SK-N-SH (cell line): ENCODE results near the gene CCNG2. TPM values are rescaled to one million over a fixed set of nuclear protein-coding genes. Genes with fewer than 3 reads are reported as not detected.
"Not testable (repeated sequence)": the region's sequence is repeated elsewhere in the genome, so short reads cannot be mapped to it uniquely, and the experiment has no call there.

Source experiments
- CTCF ChIA-PET: fragments of 300-600, 350-600 bp; formaldehyde crosslinking; extraction: SDS; loops from one replicate; lab custom pipeline; 2021; lab: Yijun Ruan, JAX
- POLR2A ChIA-PET: fragments of 350-600 bp; sonication (Branson Sonifier 250); formaldehyde crosslinking; extraction: SDS; loops from one replicate; lab custom pipeline; 2020; ENCODE audit warnings: antibody characterized with exemption, inconsistent platforms; lab: Yijun Ruan, JAX
- DNase-seq: peaks from one replicate; pipeline ENCODE4 v3.0.0; 2012
- H2AFZ ChIP-seq: fragments of 200-600 bp; sonication (generic); 2 replicates; pipeline ENCODE4 v1.8.1; 2016; ENCODE audit warnings: antibody characterized with exemption, mild to moderate bottlenecking, low read depth
- H3F3A ChIP-seq: fragments of 200-600 bp; sonication (generic); replicated peaks from 2 replicates; pipeline ENCODE3; 2016; ENCODE audit warnings: antibody characterized with exemption, mild to moderate bottlenecking; ENCODE audit not compliant: insufficient read depth
- H3K27ac ChIP-seq, 2 experiments: fragments of 200-500 bp in 1 of 2; fragments of 200-600 bp in 1 of 2; sonication (Bioruptor generic) in 1 of 2; sonication (generic), shearing (Covaris generic) in 1 of 2; 2 replicates each; pipeline versions ENCODE4 v1.5.1 to v1.6.1; 2014 to 2016; ENCODE audit warnings: low read depth in 2 of 2, inconsistent platforms in 1 of 2, low read length in 1 of 2, mild to moderate bottlenecking in 1 of 2, mixed read lengths in 1 of 2
- H3K27me3 ChIP-seq: fragments of 200-600 bp; sonication (generic), shearing (Covaris generic); 2 replicates; pipeline ENCODE4 v1.6.1; 2016; ENCODE audit warnings: mixed run types; ENCODE audit not compliant: insufficient read depth
- H3K36me3 ChIP-seq, 2 experiments: fragments of 200-500 bp in 1 of 2; fragments of 200-600 bp in 1 of 2; sonication (Bioruptor generic) in 1 of 2; sonication (generic) in 1 of 2; replicated peaks in 1 of 2; 2 replicates each; pipeline versions ENCODE3 to v1.5.1; 2014 to 2016; ENCODE audit warnings: low read length in 1 of 2, mild to moderate bottlenecking in 1 of 2; ENCODE audit not compliant: insufficient read depth in 2 of 2, control insufficient read depth in 1 of 2
- H3K4me1 ChIP-seq, 2 experiments: fragments of 200-500 bp in 1 of 2; fragments of 200-600 bp in 1 of 2; sonication (Bioruptor generic) in 1 of 2; sonication (generic), shearing (Covaris generic) in 1 of 2; 2 replicates each; pipeline versions ENCODE4 v1.5.1 to v1.6.1; 2014 to 2016; ENCODE audit warnings: low read depth in 1 of 2, low read length in 1 of 2, mixed run types in 1 of 2; ENCODE audit not compliant: insufficient read depth in 2 of 2, control insufficient read depth in 1 of 2
- H3K4me2 ChIP-seq: fragments of 200-600 bp; sonication (generic), shearing (Covaris generic); 2 replicates; pipeline ENCODE4 v1.6.1; 2017; ENCODE audit warnings: mixed run types
- H3K4me3 ChIP-seq, 2 experiments: fragments of 200-500 bp in 1 of 2; fragments of 200-600 bp in 1 of 2; sonication (Bioruptor generic) in 1 of 2; sonication (generic), shearing (Covaris generic) in 1 of 2; 2 replicates each; pipeline versions ENCODE4 v1.5.1 to v1.8.1; 2014 to 2016; ENCODE audit warnings: low read depth in 2 of 2, inconsistent platforms in 1 of 2, low read length in 1 of 2, mild to moderate bottlenecking in 1 of 2, mixed read lengths in 1 of 2, moderate library complexity in 1 of 2
- H3K79me2 ChIP-seq: fragments of 200-600 bp; sonication (generic); 2 replicates; pipeline ENCODE4 v1.8.1; 2017; ENCODE audit warnings: mild to moderate bottlenecking; ENCODE audit not compliant: insufficient read depth
- H3K9ac ChIP-seq: fragments of 200-600 bp; sonication (generic); 2 replicates; pipeline ENCODE4 v1.6.1; 2017; ENCODE audit warnings: mixed run types
- H3K9me2 ChIP-seq: fragments of 200-600 bp; sonication (generic); 2 replicates; pipeline ENCODE4 v1.6.1; 2017; ENCODE audit warnings: mixed run types
- H3K9me3 ChIP-seq: fragments of 200-600 bp; sonication (generic); 2 replicates; pipeline ENCODE4 v1.6.1; 2017; ENCODE audit warnings: mixed run types, mild to moderate bottlenecking, moderate library complexity
- H4K20me1 ChIP-seq: fragments of 200-600 bp; sonication (generic); 2 replicates; pipeline ENCODE4 v1.6.1; 2017; ENCODE audit warnings: mild to moderate bottlenecking, mixed run types; ENCODE audit not compliant: insufficient read depth
- EP300 ChIP-seq, 2 experiments: IDR thresholded peaks; 2 replicates each; pipeline versions ENCODE4 v1.4.0 to v1.6.1; 2012; ENCODE audit warnings: borderline replicate concordance in 1 of 2, low read depth in 1 of 2, low read length in 1 of 2
- FOXM1 ChIP-seq: IDR thresholded peaks from 2 replicates; pipeline ENCODE4 v1.4.0; 2012; ENCODE audit warnings: low read depth, mild to moderate bottlenecking
- GABPA ChIP-seq: IDR thresholded peaks from 2 replicates; pipeline ENCODE4 v1.4.0; 2012; ENCODE audit warnings: low read depth, mild to moderate bottlenecking
- IRF3 ChIP-seq: fragments of 150-350 bp; IDR thresholded peaks from 2 replicates; pipeline ENCODE4 v1.6.1; 2016; ENCODE audit warnings: mild to moderate bottlenecking, low read depth, low read length
- JUND ChIP-seq: IDR thresholded peaks from 2 replicates; pipeline ENCODE4 v1.4.0; 2012
- MXI1 ChIP-seq: IDR thresholded peaks from 2 replicates; pipeline ENCODE4 v1.6.1; 2012; ENCODE audit warnings: mild to moderate bottlenecking, low read depth, low read length, improper control_type of control experiment
- NFIC ChIP-seq: IDR thresholded peaks from 2 replicates; pipeline ENCODE4 v1.4.0; 2012; ENCODE audit warnings: borderline replicate concordance
- NRF1 ChIP-seq: IDR thresholded peaks from 2 replicates; pipeline ENCODE4 v1.6.1; 2012; ENCODE audit warnings: low read depth, mild to moderate bottlenecking, low read length
- RCOR1 ChIP-seq: fragments of 150-350 bp; IDR thresholded peaks from 2 replicates; pipeline ENCODE4 v1.6.1; 2017; ENCODE audit warnings: antibody characterized with exemption, low read length
- RXRA ChIP-seq: IDR thresholded peaks from 2 replicates; pipeline ENCODE4 v1.4.0; 2012; ENCODE audit warnings: low read depth, mild to moderate bottlenecking, borderline replicate concordance
- SIN3A ChIP-seq: IDR thresholded peaks from 2 replicates; pipeline ENCODE4 v1.6.1; 2012; ENCODE audit warnings: low read depth, mild to moderate bottlenecking, low read length, moderate library complexity, borderline replicate concordance
- SMC3 ChIP-seq: IDR thresholded peaks from 2 replicates; pipeline ENCODE4 v1.6.1; 2012; ENCODE audit warnings: low read depth, low read length, improper control_type of control experiment
- USF1 ChIP-seq: IDR thresholded peaks from 2 replicates; pipeline ENCODE4 v1.4.0; 2012; ENCODE audit warnings: low read depth, borderline replicate concordance
- USF2 ChIP-seq: fragments of 150-350 bp; IDR thresholded peaks from 2 replicates; pipeline ENCODE4 v1.6.1; 2017; ENCODE audit warnings: antibody characterized with exemption, low read length, low read depth, borderline replicate concordance
- YY1 ChIP-seq: IDR thresholded peaks from 2 replicates; pipeline ENCODE4 v1.4.0; 2012; ENCODE audit warnings: low read depth, mild to moderate bottlenecking
- ZBTB33 ChIP-seq: IDR thresholded peaks from 2 replicates; pipeline ENCODE4 v1.4.0; 2012; ENCODE audit warnings: low read depth, borderline replicate concordance
- WGBS: methylation state at CpG from one replicate; pipeline ENCODE4 v1.1.6; 2017; ENCODE audit warnings: low lambda C conversion rate; 5-methylcytosine and 5-hydroxymethylcytosine counted together
- polyA plus RNA-seq, 3 experiments: library from polyadenylated mRNA; depleted of rRNA; stranded (reverse); fragments of >200 nt; gene quantifications; 2 replicates each; pipeline ENCODE4 v1.2.3, GENCODE V29; 2012

CCNG2 gene
- polyA plus RNA-seq, 1 of the 3 experiments (the other 2 are of a cell fraction), result 8.9 TPM

- H4K20me1 ChIP-seq, result no peaks in the 10 kb centered on the region
- H3F3A ChIP-seq, result no peaks in the 10 kb centered on the region
- no peak for TF ChIP-seq JUND
- no peak for TF ChIP-seq YY1
- TF ChIP-seq SIN3A, result no peak
- TF ChIP-seq GABPA, result no peak
- TF ChIP-seq MXI1, result no peak
- no peak for TF ChIP-seq NRF1
- TF ChIP-seq, all 33 proteins: peak for 0
- Histone ChIP-seq H3K9me3 (no peaks in the 10 kb centered on the region), H3K4me1 (peaks cover 0 to 2% of the 10 kb centered on the region in 2 experiments; a peak in 1 of 4 replicates), H3K27me3 (no peaks in the 10 kb centered on the region; the same call in 1 of the 2 replicates), H3K79me2 (no peaks in the 10 kb centered on the region), H3K27ac (no peak overlapping the region), H3K4me2 (no peak overlapping the region), H3K4me3 (no peak overlapping the region), H3K9me2 (no peaks in the 10 kb centered on the region), H3K9ac (no peak overlapping the region), H3K36me3 (no peaks in the 10 kb centered on the region), H2AFZ (no peak overlapping the region)
- ChIA-PET POLR2A (no interaction called here), CTCF (no interaction called here)
- no peak for DNase-seq
- WGBS, result 88% methylated on average over 1 of the region's 1 CpG
Observed at GRCh38 chr4:77132652-77133312, 24.2 kb upstream of the CCNG2 start.

- H3K4me3 ChIP-seq, H3K9ac ChIP-seq, H3F3A ChIP-seq, H3K36me3 ChIP-seq, H3K9me3 ChIP-seq, H3K27ac ChIP-seq, H3K79me2 ChIP-seq, H3K27me3 ChIP-seq, DNase-seq, H3K4me1 ChIP-seq, H3K4me2 ChIP-seq, H4K20me1 ChIP-seq, POLR2A ChIA-PET, H2AFZ ChIP-seq, H3K9me2 ChIP-seq: not testable (repeated sequence)
- CTCF ChIA-PET, result interaction anchor here (0.7 to 1.4 kb wide), 2 partner anchors 8 to 66 kb away, joined by 3 to 4 read pairs; no protein-coding TSS in a partner anchor
- WGBS, result 98% methylated on average over 6 of the region's 6 CpGs
Observed at GRCh38 chr4:77137448-77137847, 19.6 kb upstream of the CCNG2 start.

GRCh38 chr4:77141964-77142645 is 14.9 kb upstream of the CCNG2 start:
- 59% methylated on average over 6 of the region's 6 CpGs for WGBS
- H3K27me3 ChIP-seq, result no peaks in the 10 kb centered on the region
- H3K79me2 ChIP-seq, result no peaks in the 10 kb centered on the region
- H3F3A ChIP-seq, result peaks cover 4% of the 10 kb centered on the region
- no peaks in the 10 kb centered on the region for H3K9me3 ChIP-seq
- 0 out of 4 replicates have a peak, but pooled peaks cover 0 to 5% of the 10 kb centered on the region in 2 experiments for H3K4me1 ChIP-seq
- ChIA-PET POLR2A (no interaction called here), CTCF (interaction anchor here (0.6 to 1.6 kb wide), 3 partner anchors 12 to 18 kb away, joined by 3 to 7 read pairs (median 3); no protein-coding TSS in a partner anchor)
- no peak for DNase-seq
- no peak overlapping the region for H3K4me3 ChIP-seq
- no peak overlapping the region for H3K27ac ChIP-seq
- no peak overlapping the region for H3K9ac ChIP-seq
- H3K9me2 ChIP-seq, result no peaks in the 10 kb centered on the region
- H3K4me2 ChIP-seq, result no peak overlapping the region
- no peak overlapping the region for H2AFZ ChIP-seq
- no peaks in the 10 kb centered on the region for H3K36me3 ChIP-seq
- no peaks in the 10 kb centered on the region for H4K20me1 ChIP-seq
- TF ChIP-seq USF2 (no peak), NRF1 (no peak), IRF3 (no peak), NFIC (no peak), RXRA (no peak), ZBTB33 (no peak), EP300 (IDR thresholded peaks at IDR 0.05; ENCODE audit: borderline replicate concordance in 1 of 2, low read depth in 1 of 2, low read length in 1 of 2) (no peak), FOXM1 (no peak), SMC3 (no peak), RCOR1 (no peak), USF1 (no peak)
